ENCODE measurements around the gene RELL1.

- TF ChIP-seq CTCF (IDR thresholded peaks at IDR 0.05; ENCODE audit: low read depth, low read length, poor library complexity, severe bottlenecking) = no peak
- TF ChIP-seq EZH2phosphoT487 (IDR thresholded peaks at IDR 0.05; ENCODE audit: borderline replicate concordance, low read length) = no peak
Observed at GRCh38 chr4:37635155-37635554, 51.0 kb downstream of the RELL1 start.
